ENCODE results near the gene DEUP1. TPM values are rescaled to one million over a fixed set of nuclear protein-coding genes. Genes with fewer than 3 reads are reported as not detected.
"Not testable (repeated sequence)": the region's sequence is repeated elsewhere in the genome, so short reads cannot be mapped to it uniquely, and the experiment has no call there.

The DEUP1 gene
- total RNA-seq, 4 donors from 2014 or later = not detected

DNA sequence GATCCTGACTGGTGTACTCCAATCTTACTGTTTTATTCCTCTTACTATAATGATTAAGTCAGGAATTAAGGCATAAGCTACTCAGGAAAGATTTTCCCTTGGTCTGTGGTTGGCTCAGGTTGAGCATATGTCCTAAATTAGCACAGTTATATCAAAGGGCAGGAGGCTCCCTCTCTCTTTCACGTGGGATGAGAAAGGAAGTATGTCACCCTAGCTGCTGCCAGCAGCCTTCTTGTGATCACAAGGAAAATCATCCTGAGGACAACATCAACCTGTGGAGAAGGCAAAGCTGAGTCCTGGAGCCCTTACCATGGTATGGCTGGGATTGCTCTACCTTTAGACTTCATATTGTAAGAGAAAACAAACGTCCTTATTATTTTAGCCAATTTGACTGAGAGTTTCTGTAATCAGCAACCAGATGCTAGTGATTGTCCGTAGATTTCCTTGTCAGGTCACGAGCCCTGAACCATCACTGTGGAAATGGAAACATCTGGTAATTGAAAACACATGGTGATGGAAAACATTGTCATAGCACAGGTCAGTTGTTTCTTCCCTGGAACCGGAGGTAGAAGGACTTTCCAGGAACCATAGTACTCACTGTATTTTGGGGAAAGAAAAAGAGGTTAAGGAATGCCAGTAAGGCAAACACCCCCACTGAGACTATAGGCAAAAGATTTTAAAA lies 40.6 kb upstream of the DEUP1 start:
- H3K9me3 ChIP-seq = no peaks in the 10 kb centered on the region
- H3K36me3 ChIP-seq = no peaks in the 10 kb centered on the region
- TF ChIP-seq POLR2AphosphoS5 (IDR thresholded peaks at IDR 0.05) = no peak
- no peak for ATAC-seq
- 40 to 50% methylated on average over 3 to 4 of the region's 5 CpGs for WGBS, 2 donors (ENCODE audit: low coverage in 1 of 2)
- H3K4me3 ChIP-seq = no peak overlapping the region
- H3K27ac ChIP-seq = no peak overlapping the region
- H3K4me1 ChIP-seq = no peaks in the 10 kb centered on the region
- H3K27me3 ChIP-seq = no peaks in the 10 kb centered on the region

DNA sequence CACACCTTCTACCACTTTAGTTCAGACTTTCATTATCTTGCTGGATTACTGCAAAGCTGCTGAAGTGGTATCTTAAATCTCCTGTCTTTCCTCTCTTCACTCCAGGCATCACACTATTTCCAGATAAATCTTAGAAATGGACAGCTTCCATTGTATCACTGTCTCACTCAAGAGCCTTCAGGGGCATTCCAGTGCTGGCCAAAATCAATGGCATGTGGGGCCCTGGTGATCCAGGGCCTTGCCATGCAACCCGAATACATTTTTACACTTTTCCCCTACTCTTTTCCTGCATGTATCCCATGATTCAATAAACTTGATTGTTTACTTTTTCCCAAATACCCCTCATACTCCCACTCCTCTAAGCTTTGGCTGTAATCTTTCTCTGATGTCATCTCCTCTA lies 39.4 kb upstream of the DEUP1 start:
- no peaks in the 10 kb centered on the region for H3K4me1 ChIP-seq
- H3K27ac ChIP-seq = no peak overlapping the region
- H3K4me3 ChIP-seq = no peak overlapping the region
- no peaks in the 10 kb centered on the region for H3K27me3 ChIP-seq
- H3K9me3 ChIP-seq = no peaks in the 10 kb centered on the region
- no peak for TF ChIP-seq POLR2AphosphoS5 (IDR thresholded peaks at IDR 0.05)
- no peak for TF ChIP-seq EP300 (IDR thresholded peaks at IDR 0.05)
- TF ChIP-seq, protein P1, sequence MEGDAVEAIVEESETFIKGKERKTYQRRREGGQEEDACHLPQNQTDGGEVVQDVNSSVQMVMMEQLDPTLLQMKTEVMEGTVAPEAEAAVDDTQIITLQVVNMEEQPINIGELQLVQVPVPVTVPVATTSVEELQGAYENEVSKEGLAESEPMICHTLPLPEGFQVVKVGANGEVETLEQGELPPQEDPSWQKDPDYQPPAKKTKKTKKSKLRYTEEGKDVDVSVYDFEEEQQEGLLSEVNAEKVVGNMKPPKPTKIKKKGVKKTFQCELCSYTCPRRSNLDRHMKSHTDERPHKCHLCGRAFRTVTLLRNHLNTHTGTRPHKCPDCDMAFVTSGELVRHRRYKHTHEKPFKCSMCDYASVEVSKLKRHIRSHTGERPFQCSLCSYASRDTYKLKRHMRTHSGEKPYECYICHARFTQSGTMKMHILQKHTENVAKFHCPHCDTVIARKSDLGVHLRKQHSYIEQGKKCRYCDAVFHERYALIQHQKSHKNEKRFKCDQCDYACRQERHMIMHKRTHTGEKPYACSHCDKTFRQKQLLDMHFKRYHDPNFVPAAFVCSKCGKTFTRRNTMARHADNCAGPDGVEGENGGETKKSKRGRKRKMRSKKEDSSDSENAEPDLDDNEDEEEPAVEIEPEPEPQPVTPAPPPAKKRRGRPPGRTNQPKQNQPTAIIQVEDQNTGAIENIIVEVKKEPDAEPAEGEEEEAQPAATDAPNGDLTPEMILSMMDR (IDR thresholded peaks at IDR 0.05) = no peak
- TF ChIP-seq POLR2A (IDR thresholded peaks at IDR 0.05) = no peak
- ATAC-seq = no peak
- 63 to 72% methylated on average over 1 of the region's 1 CpG for WGBS, 2 donors (ENCODE audit: low coverage in 1 of 2)
- no peaks in the 10 kb centered on the region for H3K36me3 ChIP-seq

DNA sequence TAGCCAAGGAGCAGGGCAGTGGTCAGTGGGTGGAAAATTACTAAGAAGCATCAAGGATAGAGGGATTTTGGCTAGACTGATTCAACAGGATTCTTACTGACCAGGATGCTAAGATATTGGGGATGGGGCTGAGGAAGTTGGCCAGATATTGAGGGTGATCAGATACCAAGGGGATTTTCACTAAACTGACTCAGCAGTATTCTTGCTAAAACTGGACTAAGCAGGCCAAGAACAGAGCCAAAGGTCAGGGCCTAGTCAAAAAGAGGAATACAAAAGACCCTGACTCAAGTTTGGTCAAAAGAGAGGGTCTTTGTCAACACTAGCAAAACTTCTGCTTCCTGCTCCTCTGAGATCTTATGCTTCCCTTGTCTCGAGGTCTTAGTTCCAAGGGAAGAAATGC lies 38.6 kb upstream of the DEUP1 start:
- Histone ChIP-seq H3K27me3 (no peaks in the 10 kb centered on the region), H3K4me1 (no peaks in the 10 kb centered on the region), H3K27ac (no peak overlapping the region), H3K4me3 (no peak overlapping the region), H3K9me3 (no peaks in the 10 kb centered on the region), H3K36me3 (no peaks in the 10 kb centered on the region)
- no peak for TF ChIP-seq POLR2A (IDR thresholded peaks at IDR 0.05)
- no peak for TF ChIP-seq POLR2AphosphoS5 (IDR thresholded peaks at IDR 0.05)
- TF ChIP-seq EP300 (IDR thresholded peaks at IDR 0.05) = no peak
- TF ChIP-seq, protein P1 (IDR thresholded peaks at IDR 0.05) = no peak
- WGBS, 2 donors (ENCODE audit: low coverage in 1 of 2) = 80 to 100% methylated on average over 1 of the region's 1 CpG
- no peak for ATAC-seq

DNA sequence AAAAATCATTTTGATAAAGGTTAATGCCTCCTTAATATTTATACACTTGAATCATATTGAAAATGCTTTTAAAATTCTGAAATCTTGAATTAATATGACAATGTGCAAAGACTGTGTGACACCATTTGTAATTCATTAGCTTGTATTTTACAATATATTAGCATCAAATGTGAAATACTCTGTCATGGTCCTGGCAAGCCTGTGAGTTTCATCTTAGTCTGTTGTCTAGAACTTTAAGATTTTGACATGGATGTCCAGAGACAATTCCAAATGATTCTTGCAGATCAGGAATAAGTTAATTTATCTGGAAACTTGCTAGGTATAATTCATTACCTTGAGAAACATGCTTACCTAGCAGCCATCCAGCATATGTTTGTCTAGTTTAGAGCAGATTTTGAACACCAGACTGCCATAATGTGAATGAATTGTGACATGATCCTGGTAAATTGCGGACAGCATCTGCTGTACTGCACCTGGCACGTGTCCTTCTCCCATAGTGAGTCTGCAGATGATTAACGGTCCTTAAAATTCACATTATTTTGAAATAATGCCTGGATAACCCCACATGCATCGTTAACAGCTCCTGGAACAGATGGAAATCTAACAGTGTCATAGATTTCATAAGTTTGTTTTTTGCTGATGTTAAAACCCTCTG lies 34.5 kb upstream of the DEUP1 start:
- no peaks in the 10 kb centered on the region for H3K4me1 ChIP-seq

DNA sequence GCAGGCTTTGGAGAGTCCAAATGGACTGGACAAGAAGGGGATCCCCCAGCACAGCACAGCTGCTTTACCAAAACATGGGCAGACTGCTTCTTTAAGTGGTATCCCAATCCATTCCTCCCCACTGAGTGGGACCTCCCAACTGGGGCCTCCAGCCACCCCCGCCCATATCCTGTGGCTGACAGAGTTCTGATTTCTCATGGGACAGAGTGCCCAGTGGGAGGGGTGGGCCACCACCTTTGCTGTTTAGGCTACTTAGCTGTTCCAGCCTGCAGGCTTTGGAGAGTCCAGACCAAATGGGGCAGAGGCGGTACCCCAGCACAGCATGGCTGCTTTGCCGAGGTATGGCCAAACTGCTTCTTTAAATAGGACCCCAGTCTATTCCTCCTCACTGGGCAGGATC lies 26.9 kb upstream of the DEUP1 start:
- H3K4me1 ChIP-seq = no peaks in the 10 kb centered on the region
- H3K36me3 ChIP-seq = no peaks in the 10 kb centered on the region
- ATAC-seq = no peak
- no peaks in the 10 kb centered on the region for H3K27me3 ChIP-seq
- 80% methylated on average over 1 of the region's 3 CpGs; no CpG with 5 or more reads in 1 of the 2 donors for WGBS, 2 donors (ENCODE audit: low coverage in 1 of 2)
- H3K9me3 ChIP-seq = peaks cover 0 to 10% (median 0%) of the 10 kb centered on the region in 3 donors
- no peak overlapping the region for H3K27ac ChIP-seq
- no peak overlapping the region for H3K4me3 ChIP-seq
- no peak for TF ChIP-seq POLR2AphosphoS5 (IDR thresholded peaks at IDR 0.05)
- no peak for TF ChIP-seq POLR2A (IDR thresholded peaks at IDR 0.05)
- TF ChIP-seq, protein P1 (IDR thresholded peaks at IDR 0.05) = no peak
- no peak for TF ChIP-seq EP300 (IDR thresholded peaks at IDR 0.05)

More for the DNA sequence above, 34.5 kb upstream of the DEUP1 start:
- no peaks in the 10 kb centered on the region for H3K9me3 ChIP-seq
- ATAC-seq = no peak
- WGBS, 2 donors (ENCODE audit: low coverage in 1 of 2) = 62 to 69% methylated on average over 4 of the region's 4 CpGs
- H3K27ac ChIP-seq = no peak overlapping the region
- H3K27me3 ChIP-seq = no peaks in the 10 kb centered on the region
- TF ChIP-seq, protein P1 (IDR thresholded peaks at IDR 0.05) = no peak
- no peak for TF ChIP-seq POLR2AphosphoS5 (IDR thresholded peaks at IDR 0.05)
- no peaks in the 10 kb centered on the region for H3K36me3 ChIP-seq
- H3K4me3 ChIP-seq = no peak overlapping the region

DNA sequence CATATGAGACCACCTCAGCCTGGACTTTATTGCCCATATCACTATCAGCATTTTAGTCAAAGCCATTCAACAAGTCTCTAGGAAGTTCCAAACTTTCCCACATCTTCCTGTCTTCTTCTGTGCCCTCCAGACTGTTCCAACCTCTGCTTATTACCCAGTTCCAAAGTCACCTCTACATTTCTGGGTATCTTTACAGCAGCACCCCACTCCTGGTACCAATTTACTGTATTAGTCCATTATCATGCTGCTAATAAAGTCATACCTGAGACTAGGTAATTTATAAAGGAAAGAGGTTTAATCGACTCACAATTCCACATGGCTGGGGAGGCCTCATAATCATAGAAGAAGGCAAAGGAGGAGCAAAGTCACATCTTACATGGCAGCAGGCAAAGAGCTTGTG lies 16.1 kb upstream of the DEUP1 start:
- H3K27ac ChIP-seq, H3K27me3 ChIP-seq, ATAC-seq, H3K36me3 ChIP-seq, H3K4me3 ChIP-seq, H3K4me1 ChIP-seq: not testable (repeated sequence)
- peaks cover 0 to 29% (median 0%) of the 10 kb centered on the region in 3 donors for H3K9me3 ChIP-seq
- 83 to 100% methylated on average over 1 of the region's 1 CpG for WGBS, 2 donors (ENCODE audit: low coverage in 1 of 2)
